Ovary (tissue), 9 donors: ENCODE results near the gene CDC42SE2. TPM values are rescaled to one million over a fixed set of nuclear protein-coding genes. Genes with fewer than 3 reads are reported as not detected.
"Not testable (repeated sequence)": the region's sequence is repeated elsewhere in the genome, so short reads cannot be mapped to it uniquely, and the experiment has no call there.

Experiments used
- DNase-seq, 5 donors: peaks; one replicate each; pipeline ENCODE4 v3.0.0-alpha.2; 2019 to 2020
- H3K27ac ChIP-seq, 2 donors: fragments of 200-600 bp; one replicate each; pipeline versions ENCODE4 v1.5.1 to v1.8.0; 2019 to 2022
- H3K27me3 ChIP-seq: fragments of 200-600 bp; one replicate; pipeline ENCODE4 v1.8.0; 2022
- H3K36me3 ChIP-seq: fragments of 200-600 bp; sonication (generic); one replicate; pipeline ENCODE4 v1.5.1; 2019
- H3K4me1 ChIP-seq: one replicate; pipeline ENCODE4 v1.8.1; 2013; ENCODE audit warnings: mild to moderate bottlenecking, moderate library complexity; ENCODE audit not compliant: insufficient read depth
- H3K4me3 ChIP-seq: fragments of 200-600 bp; sonication (generic); one replicate; pipeline ENCODE4 v1.5.1; 2017
- H3K9me3 ChIP-seq, 2 donors: fragments of 200-600 bp in 1 of 2; sonication (generic) in 1 of 2; one replicate each; pipeline versions ENCODE4 v1.5.1 to v1.8.1; 2013 to 2019; ENCODE audit warnings: mild to moderate bottlenecking in 1 of 2, moderate library complexity in 1 of 2
- EP300 ChIP-seq: sonication (generic); formaldehyde crosslinking; IDR thresholded peaks from one replicate; pipeline ENCODE4 v1.6.1; 2017; ENCODE audit warnings: antibody characterized with exemption
- POLR2A ChIP-seq: fragments of 450-650 bp; IDR thresholded peaks from one replicate; pipeline ENCODE4 v1.6.1; 2017; ENCODE audit warnings: antibody characterized with exemption, mild to moderate bottlenecking, moderate library complexity
- WGBS, 3 donors: extraction: QIAGEN DNeasy Blood & Tissue Kit in 1 of 3; methylation state at CpG; one replicate each; pipeline versions ENCODE4 v1.1.5 to v1.1.7; 2013 to 2017; 5-methylcytosine and 5-hydroxymethylcytosine counted together
- intact Hi-C, 4 donors: fragments of 100-400 bp; cut with DNase I; formaldehyde crosslinking; loops; one replicate each; pipeline versions ENCODE4 v1.11.0 to v1.15.1; 2022 to 2023
- polyA plus RNA-seq, 2 donors: library from polyadenylated mRNA; stranded (reverse); fragments of 200-250 nt in 1 of 2; fragments of 350-450 nt in 1 of 2; fragmentation: Illumina TruSeq in 1 of 2; extraction: RNeasy Lipid Tissue Mini Kit (QIAGEN cat#74804) in 1 of 2; gene quantifications; one replicate each; pipeline ENCODE4 v1.2.3, GENCODE V29; 2013 to 2014
- total RNA-seq, 7 donors: library from RNA; depleted of rRNA in 2 of 7; stranded (reverse); fragments of >200 nt in 2 of 7; fragmentation: NEBNext Ultra II Directional in 3 of 7; extraction: Animal tissue kit (Norgen Biotek cat#: 25700) in 3 of 7; gene quantifications; one replicate each; pipeline versions ENCODE4 v1.1.0 to v1.2.4, GENCODE V29; 2016 to 2023
- TF ChIP-seq, protein P1 (sequence below), 3 donors: fragments of 450-650 bp in 2 of 3; fragments of 200-600 bp in 1 of 3; IDR thresholded peaks; one replicate each; pipeline versions ENCODE4 v1.5.1 to v1.8.0; 2016 to 2022; ENCODE audit warnings: antibody characterized with exemption in 3 of 3, mild to moderate bottlenecking in 1 of 3
- donor health status: DM: no; HTN: no; CAD: no; lungs with moderate emphysema.
- donor health status: DM: no; HTN: no; CAD: no.
- donor health status: Bipolar disorder and iron deficiency.
- donor health status: DM: yes; HTN: yes; CAD: no.
- donor health status: DM: no; HTN: no; CAD: no.
- donor health status: DM: yes; HTN: yes; CAD: no.

Gene CDC42SE2
- total and polyA plus RNA-seq, 9 donors, result 18.0 to 37.6 (median 23.7) TPM

DNA sequence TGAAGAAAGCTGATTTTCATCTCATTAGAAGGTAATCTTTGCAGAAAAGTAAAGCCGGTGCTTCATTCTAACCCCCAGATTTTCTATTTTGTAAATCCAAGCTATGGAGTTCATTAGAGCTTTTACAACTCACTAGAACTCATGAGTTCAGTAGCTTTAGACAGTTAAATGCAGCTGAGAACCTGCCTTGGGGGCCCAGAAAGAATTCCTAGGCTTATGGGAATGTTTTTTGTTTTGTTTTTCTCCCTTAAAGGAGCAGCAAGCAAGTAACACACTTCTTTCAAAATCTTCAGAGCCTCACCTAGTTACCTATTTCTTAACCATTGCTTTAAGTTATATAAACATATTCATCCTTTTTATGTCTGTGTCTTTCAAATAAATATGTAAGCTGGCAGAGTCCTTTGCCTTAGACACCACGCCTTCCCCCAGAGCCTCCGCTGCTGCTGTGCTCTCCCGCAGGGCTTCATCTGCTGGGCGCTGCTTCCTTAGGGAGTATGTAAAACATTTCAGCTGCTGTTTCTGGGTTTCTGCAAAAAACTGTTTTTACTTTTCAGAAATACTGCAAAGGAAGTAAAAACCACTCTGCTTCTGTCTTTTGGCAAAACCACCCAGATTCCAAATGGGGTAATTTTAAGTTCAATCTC lies 132.9 kb downstream of the CDC42SE2 start:
- intact Hi-C loops, result no loop called here
- TF ChIP-seq, protein P1, sequence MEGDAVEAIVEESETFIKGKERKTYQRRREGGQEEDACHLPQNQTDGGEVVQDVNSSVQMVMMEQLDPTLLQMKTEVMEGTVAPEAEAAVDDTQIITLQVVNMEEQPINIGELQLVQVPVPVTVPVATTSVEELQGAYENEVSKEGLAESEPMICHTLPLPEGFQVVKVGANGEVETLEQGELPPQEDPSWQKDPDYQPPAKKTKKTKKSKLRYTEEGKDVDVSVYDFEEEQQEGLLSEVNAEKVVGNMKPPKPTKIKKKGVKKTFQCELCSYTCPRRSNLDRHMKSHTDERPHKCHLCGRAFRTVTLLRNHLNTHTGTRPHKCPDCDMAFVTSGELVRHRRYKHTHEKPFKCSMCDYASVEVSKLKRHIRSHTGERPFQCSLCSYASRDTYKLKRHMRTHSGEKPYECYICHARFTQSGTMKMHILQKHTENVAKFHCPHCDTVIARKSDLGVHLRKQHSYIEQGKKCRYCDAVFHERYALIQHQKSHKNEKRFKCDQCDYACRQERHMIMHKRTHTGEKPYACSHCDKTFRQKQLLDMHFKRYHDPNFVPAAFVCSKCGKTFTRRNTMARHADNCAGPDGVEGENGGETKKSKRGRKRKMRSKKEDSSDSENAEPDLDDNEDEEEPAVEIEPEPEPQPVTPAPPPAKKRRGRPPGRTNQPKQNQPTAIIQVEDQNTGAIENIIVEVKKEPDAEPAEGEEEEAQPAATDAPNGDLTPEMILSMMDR (IDR thresholded peaks at IDR 0.05), result no peak
- TF ChIP-seq EP300 (no peak), POLR2A (no peak)
- Histone ChIP-seq H3K36me3 (no peaks in the 10 kb centered on the region), H3K9me3 (no peaks in the 10 kb centered on the region), H3K4me3 (no peak overlapping the region), H3K27ac (peak overlapping the region in 1 of 2 donors; percentile 6), H3K4me1 (peaks cover 3% of the 10 kb centered on the region), H3K27me3 (no peaks in the 10 kb centered on the region)
- no peak for DNase-seq
- 18 to 44% (median 19%) methylated on average over 5 of the region's 5 CpGs for WGBS, 3 donors

DNA sequence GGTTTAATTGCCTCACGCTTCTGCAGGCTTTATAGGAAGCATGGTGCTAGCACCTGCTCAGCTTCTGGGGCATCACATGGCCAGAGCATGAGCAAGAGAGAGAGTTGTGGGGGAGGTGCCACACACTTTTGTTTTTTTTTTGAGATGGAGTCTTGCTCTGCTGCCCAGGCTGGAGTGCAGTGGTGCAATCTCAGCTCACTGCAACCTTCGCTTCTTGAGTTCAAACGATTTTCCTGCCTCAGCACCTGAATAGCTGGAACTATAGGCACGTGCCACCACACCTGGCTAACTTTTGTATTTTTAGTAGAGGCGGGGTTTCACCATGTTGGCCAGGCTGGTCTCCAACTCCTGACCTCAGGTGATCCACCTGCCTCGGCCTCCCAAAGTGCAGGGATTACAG lies 135.2 kb downstream of the CDC42SE2 start:
- DNase-seq, H3K4me1 ChIP-seq, H3K9me3 ChIP-seq, H3K27me3 ChIP-seq, H3K27ac ChIP-seq, H3K4me3 ChIP-seq, intact Hi-C loops, H3K36me3 ChIP-seq: not testable (repeated sequence)
- whole genome bisulfite sequencing, 3 donors, result 90 to 96% (median 94%) methylated on average over 6 of the region's 6 CpGs

DNA sequence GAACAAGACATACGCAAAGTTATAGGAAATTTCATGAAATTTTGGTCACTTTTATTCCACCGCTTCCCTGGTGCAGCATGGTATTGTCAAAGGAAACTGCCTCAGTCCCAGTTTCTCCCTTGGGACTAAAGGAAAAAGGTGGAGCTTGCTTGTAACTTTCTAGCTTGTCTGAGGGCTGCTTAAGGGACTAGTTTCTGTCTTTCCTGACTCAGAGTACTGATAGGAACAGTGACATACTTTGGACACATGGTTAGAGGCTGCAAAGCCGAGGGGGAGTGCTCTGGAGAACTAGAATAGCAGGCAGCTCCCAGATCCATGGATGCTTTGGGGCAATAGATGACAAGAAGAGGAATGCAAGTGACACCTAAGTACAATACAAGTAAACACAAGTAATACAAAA lies 136.7 kb downstream of the CDC42SE2 start:
- WGBS, 3 donors, result 95 to 98% (median 96%) methylated on average over 3 of the region's 3 CpGs

DNA sequence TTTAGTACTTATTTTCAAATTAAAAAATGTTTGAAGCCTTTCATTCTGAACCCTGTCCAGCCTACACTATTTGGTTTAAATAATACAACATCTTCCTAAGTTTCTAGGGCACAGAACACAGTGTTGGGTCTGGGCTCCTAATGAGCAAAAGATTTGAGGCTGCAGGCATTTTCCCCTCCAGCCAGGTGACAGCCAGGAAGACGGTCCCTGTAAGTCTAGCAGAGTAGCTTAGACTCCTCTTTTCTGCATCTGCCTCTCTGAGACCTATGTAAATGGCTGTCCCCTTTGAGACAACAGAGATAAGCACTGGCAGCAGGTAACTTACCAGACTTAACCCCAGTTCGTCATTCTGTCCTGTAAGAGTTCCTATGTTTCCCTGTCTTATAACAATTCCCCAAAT lies 141.8 kb downstream of the CDC42SE2 start:
- TF ChIP-seq EP300 (no peak), POLR2A (no peak)
- TF ChIP-seq, protein P1 (IDR thresholded peaks at IDR 0.05), result no peak
- Histone ChIP-seq H3K9me3 (no peaks in the 10 kb centered on the region), H3K27ac (no peak overlapping the region), H3K4me3 (no peak overlapping the region), H3K4me1 (no peaks in the 10 kb centered on the region), H3K36me3 (no peaks in the 10 kb centered on the region), H3K27me3 (no peaks in the 10 kb centered on the region)
- intact Hi-C loops, result no loop called here
- 90 to 97% (median 95%) methylated on average over 2 of the region's 2 CpGs for WGBS, 3 donors
- DNase-seq, result no peak

More for the DNA sequence above, 136.7 kb downstream of the CDC42SE2 start:
- no peak for TF ChIP-seq EP300
- TF ChIP-seq, protein P1 (IDR thresholded peaks at IDR 0.05), result no peak
- TF ChIP-seq POLR2A, result no peak
- H3K36me3 ChIP-seq, result no peaks in the 10 kb centered on the region
- no peak overlapping the region for H3K4me3 ChIP-seq
- DNase-seq, result no peak
- intact Hi-C loops, result no loop called here
- no peak overlapping the region for H3K27ac ChIP-seq
- H3K9me3 ChIP-seq, result no peaks in the 10 kb centered on the region
- H3K27me3 ChIP-seq, result no peaks in the 10 kb centered on the region
- H3K4me1 ChIP-seq, result peaks cover 3% of the 10 kb centered on the region

DNA sequence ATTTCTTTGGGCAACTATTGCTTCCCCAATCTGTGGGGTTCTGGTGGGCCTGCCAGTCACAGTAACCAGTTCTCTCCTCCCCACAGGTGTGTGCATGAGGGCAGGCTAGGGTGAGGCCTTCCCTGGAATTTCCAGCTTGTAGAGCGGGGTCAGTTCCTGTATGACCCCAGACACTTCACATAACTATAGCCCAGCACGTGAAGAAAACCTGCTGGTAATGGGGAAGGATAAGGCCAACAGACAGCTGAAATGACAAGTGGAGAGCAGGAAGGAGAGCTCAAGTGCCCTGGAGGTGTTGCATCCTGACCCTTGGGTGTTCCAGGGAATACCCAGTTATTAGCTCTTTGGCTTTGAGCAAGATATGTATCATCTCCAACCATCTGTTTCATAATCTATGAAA lies 142.2 kb downstream of the CDC42SE2 start:
- no peaks in the 10 kb centered on the region for H3K36me3 ChIP-seq
- no peak for DNase-seq
- no peaks in the 10 kb centered on the region for H3K4me1 ChIP-seq
- intact Hi-C loops, result no loop called here
- no peak overlapping the region for H3K4me3 ChIP-seq
- no peaks in the 10 kb centered on the region for H3K9me3 ChIP-seq
- H3K27me3 ChIP-seq, result no peaks in the 10 kb centered on the region
- H3K27ac ChIP-seq, result no peak overlapping the region
- TF ChIP-seq POLR2A, result no peak
- TF ChIP-seq, protein P1 (IDR thresholded peaks at IDR 0.05), result no peak
- WGBS, 3 donors, result 85 to 88% (median 87%) methylated on average over 2 of the region's 2 CpGs
